Adipocyte (in vitro differentiated cells): ENCODE results near the gene KRT15.

Experiments used
- DNase-seq: peaks from one replicate; pipeline ENCODE4 v3.0.0-alpha.2; 2015; ENCODE audit warnings: low read depth
- H3K27me3 ChIP-seq: replicated peaks from 2 replicates; pipeline ENCODE4 v1.7.0; 2013; ENCODE audit warnings: mild to moderate bottlenecking, low read length, moderate library complexity; ENCODE audit not compliant: control insufficient read depth, insufficient read depth
- H3K36me3 ChIP-seq: 2 replicates; pipeline ENCODE4 v1.7.0; 2013; ENCODE audit warnings: low read length, mild to moderate bottlenecking, moderate library complexity; ENCODE audit not compliant: control insufficient read depth, insufficient read depth, severe bottlenecking
- H3K4me1 ChIP-seq: 2 replicates; pipeline ENCODE4 v1.7.0; 2013; ENCODE audit warnings: mild to moderate bottlenecking, low read length, moderate library complexity; ENCODE audit not compliant: control insufficient read depth, insufficient read depth
- H3K4me3 ChIP-seq: 2 replicates; pipeline ENCODE4 v1.7.0; 2013; ENCODE audit warnings: mild to moderate bottlenecking, low read length, moderate library complexity
- H3K9ac ChIP-seq: 2 replicates; pipeline ENCODE4 v1.7.0; 2013; ENCODE audit warnings: mild to moderate bottlenecking, low read length, moderate library complexity
- H3K9me3 ChIP-seq: 2 replicates; pipeline ENCODE4 v1.7.0; 2013; ENCODE audit warnings: mild to moderate bottlenecking, low read length, moderate library complexity; ENCODE audit not compliant: control insufficient read depth

The KRT15 gene

GRCh38 chr17:41542357-41542756, 23.7 kb upstream of the KRT15 start:
- H3K36me3 ChIP-seq: no peaks in the 10 kb centered on the region
- H3K4me3 ChIP-seq: no peak overlapping the region
- H3K4me1 ChIP-seq: peaks cover 7% of the 10 kb centered on the region
- peaks cover 9% of the 10 kb centered on the region for H3K9me3 ChIP-seq
- no peak for DNase-seq
- no peaks in the 10 kb centered on the region for H3K27me3 ChIP-seq
- no peak overlapping the region for H3K9ac ChIP-seq

DNA sequence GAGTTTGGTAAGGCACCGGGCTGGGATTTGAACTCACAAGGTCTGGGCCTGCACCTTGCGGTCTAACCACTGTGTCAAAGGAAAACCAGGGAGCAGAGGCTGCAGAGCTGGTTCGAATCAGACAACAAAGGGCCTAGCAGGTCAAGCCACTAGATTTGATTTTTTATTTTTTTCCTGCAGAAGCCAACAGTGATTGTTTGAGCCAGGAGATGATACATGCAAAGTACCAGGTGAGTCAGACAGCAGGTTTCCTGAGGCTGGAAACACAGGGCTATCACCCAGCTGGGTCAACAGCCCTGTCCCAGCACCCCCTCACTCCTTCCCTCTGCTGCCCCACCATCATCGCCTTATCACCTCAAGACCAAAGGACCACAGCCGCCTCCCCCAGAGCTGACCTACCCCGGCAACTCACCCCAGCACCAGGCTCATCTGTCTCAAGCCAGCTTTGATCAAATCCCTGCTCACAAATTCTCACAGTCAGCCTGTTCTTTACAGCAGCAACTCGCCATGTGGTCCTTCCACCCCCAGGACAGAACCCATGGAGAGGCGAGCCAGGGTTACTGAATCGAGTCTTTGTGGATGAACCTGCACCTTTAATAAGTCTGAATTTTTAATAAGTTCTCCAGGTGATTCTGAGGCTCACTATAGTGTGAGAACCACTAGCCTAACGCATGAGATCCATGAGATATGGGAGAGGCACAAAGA, 22.4 kb upstream of the KRT15 start:
- Histone ChIP-seq H3K9ac (no peak overlapping the region), H3K36me3 (no peaks in the 10 kb centered on the region), H3K4me1 (peaks cover 7% of the 10 kb centered on the region), H3K27me3 (no peaks in the 10 kb centered on the region), H3K9me3 (no peaks in the 10 kb centered on the region), H3K4me3 (no peak overlapping the region)
- DNase-seq: no peak

DNA sequence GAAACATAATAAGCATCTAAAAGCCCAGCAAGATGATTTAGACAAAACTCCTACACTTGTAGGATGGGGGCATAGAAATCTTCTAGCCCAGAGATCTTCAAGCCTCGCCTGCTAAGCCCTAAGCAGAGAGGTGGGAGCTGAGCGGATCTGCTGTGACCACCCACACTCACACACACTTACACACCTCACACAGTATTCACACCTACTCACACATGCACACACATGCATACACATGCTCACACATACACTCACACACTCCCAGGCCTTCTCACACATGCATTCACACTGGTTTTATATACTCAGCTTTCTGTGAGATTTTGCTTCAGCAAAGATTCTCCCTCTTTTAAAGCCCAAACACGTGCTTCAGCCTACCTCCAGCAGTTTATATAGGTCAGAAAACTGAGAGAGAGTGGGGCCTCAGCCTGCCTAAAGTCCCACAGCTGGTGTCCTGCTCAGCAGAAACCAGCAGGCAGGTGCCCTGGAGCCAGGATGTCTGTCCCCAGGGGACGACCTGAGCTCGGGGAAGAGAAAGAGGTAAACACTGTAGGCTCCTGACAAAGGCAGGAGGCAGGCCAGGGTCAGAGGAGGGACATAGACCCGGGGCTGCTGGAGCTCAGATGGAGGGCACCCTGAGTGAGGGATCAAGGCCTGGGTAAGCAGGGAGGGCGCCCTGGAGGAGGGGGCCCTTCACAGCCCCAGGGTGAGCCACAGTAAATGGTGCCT, 21.4 kb upstream of the KRT15 start:
- Histone ChIP-seq H3K27me3 (no peaks in the 10 kb centered on the region), H3K36me3 (no peaks in the 10 kb centered on the region), H3K4me3 (no peak overlapping the region), H3K9ac (no peak overlapping the region), H3K4me1 (peaks cover 7% of the 10 kb centered on the region), H3K9me3 (no peaks in the 10 kb centered on the region)
- DNase-seq: no peak

- Histone ChIP-seq H3K4me1 (peaks cover 7% of the 10 kb centered on the region), H3K9ac (no peak overlapping the region), H3K36me3 (no peaks in the 10 kb centered on the region), H3K27me3 (no peaks in the 10 kb centered on the region), H3K9me3 (no peaks in the 10 kb centered on the region), H3K4me3 (no peak overlapping the region)
- DNase-seq: no peak
Observed at GRCh38 chr17:41539071-41539492, 20.4 kb upstream of the KRT15 start.

DNA sequence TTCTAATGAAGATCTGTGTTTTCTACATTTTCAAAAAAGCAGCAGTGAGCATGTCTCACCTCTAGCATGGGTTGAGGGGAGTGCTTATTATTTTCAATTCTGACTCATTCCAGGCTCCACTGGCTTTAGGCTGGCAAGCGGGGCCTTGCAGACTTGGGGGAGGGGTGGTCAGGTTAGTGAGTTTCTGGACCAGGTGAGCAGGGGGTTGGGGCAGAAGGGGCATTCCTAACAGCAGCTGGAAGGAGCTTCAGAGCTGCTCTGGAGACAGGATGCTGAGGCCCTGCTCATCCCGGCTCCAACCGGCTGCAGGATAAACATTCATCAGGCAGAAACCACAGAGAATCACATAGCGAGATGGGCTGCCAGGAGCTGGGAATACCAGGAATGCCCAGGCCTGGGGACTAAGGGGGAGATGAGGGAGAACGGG, 19.9 kb upstream of the KRT15 start:
- no peaks in the 10 kb centered on the region for H3K36me3 ChIP-seq
- no peak for DNase-seq
- H3K9me3 ChIP-seq: no peaks in the 10 kb centered on the region
- peaks cover 7% of the 10 kb centered on the region for H3K4me1 ChIP-seq
- no peak overlapping the region for H3K4me3 ChIP-seq
- no peak overlapping the region for H3K9ac ChIP-seq
- H3K27me3 ChIP-seq: no peaks in the 10 kb centered on the region

- no peak overlapping the region for H3K9ac ChIP-seq
- DNase-seq: no peak
- no peaks in the 10 kb centered on the region for H3K9me3 ChIP-seq
- peaks cover 7% of the 10 kb centered on the region for H3K4me1 ChIP-seq
- no peaks in the 10 kb centered on the region for H3K27me3 ChIP-seq
- no peaks in the 10 kb centered on the region for H3K36me3 ChIP-seq
- H3K4me3 ChIP-seq: no peak overlapping the region
Observed at GRCh38 chr17:41537990-41538389, 19.3 kb upstream of the KRT15 start.

DNA sequence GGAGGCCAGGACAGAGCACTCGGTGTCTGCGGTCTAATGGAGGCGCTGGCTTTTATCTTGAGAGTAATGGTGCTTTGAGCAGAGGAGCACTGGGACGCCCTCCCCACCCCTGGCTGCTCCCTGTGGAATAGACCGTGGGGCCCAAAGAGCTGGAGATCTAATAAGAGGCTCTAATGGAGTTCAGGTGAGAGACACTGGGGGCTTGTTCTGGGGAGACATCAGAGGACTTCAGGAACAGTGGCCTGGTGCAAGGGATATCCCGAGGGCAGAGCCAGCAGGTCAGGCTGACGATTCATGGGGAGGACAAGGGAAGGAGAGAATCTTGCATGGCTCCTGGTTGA, 18.9 kb upstream of the KRT15 start:
- Histone ChIP-seq H3K9ac (no peak overlapping the region), H3K4me1 (peaks cover 7% of the 10 kb centered on the region), H3K27me3 (no peaks in the 10 kb centered on the region), H3K4me3 (no peak overlapping the region), H3K36me3 (no peaks in the 10 kb centered on the region), H3K9me3 (no peaks in the 10 kb centered on the region)
- no peak for DNase-seq

- Histone ChIP-seq H3K9me3 (no peaks in the 10 kb centered on the region), H3K36me3 (no peaks in the 10 kb centered on the region), H3K9ac (no peak overlapping the region), H3K4me1 (peaks cover 7% of the 10 kb centered on the region), H3K4me3 (no peak overlapping the region), H3K27me3 (no peaks in the 10 kb centered on the region)
- no peak for DNase-seq
Observed at GRCh38 chr17:41536741-41537613, 18.3 kb upstream of the KRT15 start.

DNA sequence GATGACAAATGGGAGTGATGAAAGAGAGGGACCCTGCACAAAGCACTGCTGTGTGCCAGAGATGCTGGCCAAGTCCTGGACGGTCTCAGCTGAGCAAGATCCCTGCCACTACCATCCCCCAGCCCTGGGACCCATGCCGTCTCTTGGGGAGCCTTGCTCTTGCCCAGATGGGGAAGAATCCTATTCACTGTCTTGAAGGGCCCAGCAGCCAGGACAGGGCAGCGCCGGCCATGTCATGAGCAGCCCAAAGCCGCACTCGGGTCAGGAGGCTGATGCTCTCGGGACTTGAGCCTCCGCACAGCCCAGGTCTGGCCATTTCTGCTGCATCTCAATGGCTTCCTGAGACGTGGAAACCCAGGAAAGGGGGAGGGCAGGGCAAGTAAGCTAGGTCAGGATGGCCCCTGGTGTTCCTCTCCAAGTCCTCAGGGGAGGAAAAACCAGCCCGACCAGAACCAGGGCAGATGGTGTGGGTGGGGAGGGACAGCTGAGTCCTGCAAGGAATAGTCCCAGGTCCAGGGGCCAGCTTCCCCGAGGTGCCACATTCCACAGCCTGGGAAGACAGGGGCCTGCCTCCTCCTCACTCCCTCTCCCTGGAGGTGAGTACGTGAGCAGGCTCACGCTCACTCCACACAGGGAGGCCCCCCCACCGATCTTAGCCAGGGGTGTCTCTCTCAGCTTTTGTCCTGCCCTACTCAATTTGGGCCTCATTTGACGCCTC, 17.2 kb upstream of the KRT15 start:
- Histone ChIP-seq H3K4me3 (no peak overlapping the region), H3K36me3 (no peaks in the 10 kb centered on the region), H3K9me3 (no peaks in the 10 kb centered on the region), H3K9ac (no peak overlapping the region), H3K27me3 (no peaks in the 10 kb centered on the region), H3K4me1 (peaks cover 7% of the 10 kb centered on the region)
- no peak for DNase-seq

DNA sequence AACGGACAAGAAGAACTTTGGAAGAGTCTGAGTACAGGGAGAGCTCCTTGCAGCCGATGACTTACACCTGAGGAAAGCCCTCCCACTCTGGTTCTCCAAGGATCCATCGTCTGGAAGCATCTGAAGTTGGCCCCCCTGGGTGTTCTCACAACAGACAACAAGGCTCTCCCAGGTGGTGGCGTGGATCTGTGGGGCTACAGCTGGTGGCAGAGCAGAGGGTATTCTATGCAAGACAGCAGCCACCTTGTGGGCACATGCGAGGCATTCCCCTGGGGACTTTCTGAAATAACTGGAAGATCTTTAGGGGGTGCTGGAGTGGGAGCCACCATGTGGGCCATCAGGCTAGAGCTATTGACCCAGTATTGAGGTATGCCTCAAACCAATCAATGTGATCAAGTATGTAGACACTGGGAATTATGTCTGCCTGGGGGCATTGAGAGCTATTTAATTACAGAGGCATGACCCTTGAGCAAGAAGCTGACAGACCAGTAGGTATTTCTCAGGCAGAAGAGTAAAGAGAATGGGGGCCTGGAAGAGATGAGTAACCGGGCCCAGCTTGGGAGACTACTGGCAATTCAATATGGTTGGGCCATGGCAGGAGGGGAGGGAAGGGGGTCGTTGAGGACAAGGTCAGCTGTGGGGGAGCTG, 16.3 kb upstream of the KRT15 start:
- no peak overlapping the region for H3K9ac ChIP-seq
- no peak overlapping the region for H3K4me3 ChIP-seq
- no peak for DNase-seq
- H3K36me3 ChIP-seq: no peaks in the 10 kb centered on the region
- H3K27me3 ChIP-seq: no peaks in the 10 kb centered on the region
- no peaks in the 10 kb centered on the region for H3K9me3 ChIP-seq
- H3K4me1 ChIP-seq: peaks cover 14% of the 10 kb centered on the region
